Parathyroid adenoma (tissue), 2 donors: ENCODE data around the gene COMMD1.

Experiments
- H2AFZ ChIP-seq: fragments of 300-600 bp; sonication (generic); one replicate; pipeline ENCODE4 v1.7.0; 2017; ENCODE audit warnings: antibody characterized with exemption, mild to moderate bottlenecking
- H3K27ac ChIP-seq: fragments of 300-600 bp; sonication (generic); one replicate; pipeline ENCODE4 v1.7.0; 2017
- H3K27me3 ChIP-seq: fragments of 300-600 bp; sonication (generic); one replicate; pipeline ENCODE4 v1.7.0; 2017; ENCODE audit warnings: low read length; ENCODE audit not compliant: control insufficient read depth, insufficient read depth
- H3K36me3 ChIP-seq: fragments of 300-600 bp; sonication (generic); one replicate; pipeline ENCODE4 v1.7.0; 2017; ENCODE audit warnings: low read length; ENCODE audit not compliant: control insufficient read depth, insufficient read depth
- H3K4me1 ChIP-seq: fragments of 300-600 bp; sonication (generic); one replicate; pipeline ENCODE4 v1.7.0; 2017; ENCODE audit warnings: control low read depth
- H3K4me2 ChIP-seq: fragments of 300-600 bp; sonication (generic); one replicate; pipeline ENCODE4 v1.7.0; 2017; ENCODE audit warnings: low read length
- H3K4me3 ChIP-seq: fragments of 300-600 bp; sonication (generic); one replicate; pipeline ENCODE4 v1.7.0; 2017; ENCODE audit warnings: low read depth, low read length
- H3K79me2 ChIP-seq: fragments of 300-600 bp; sonication (generic); one replicate; pipeline ENCODE4 v1.7.0; 2017; ENCODE audit warnings: control low read depth
- H3K9ac ChIP-seq: fragments of 300-600 bp; sonication (generic); one replicate; pipeline ENCODE4 v1.7.0; 2017; ENCODE audit warnings: mild to moderate bottlenecking
- H3K9me3 ChIP-seq: fragments of 300-600 bp; sonication (generic); one replicate; pipeline ENCODE4 v1.7.0; 2017; ENCODE audit warnings: low read length; ENCODE audit not compliant: control insufficient read depth
- CTCF ChIP-seq: fragments of 300-600 bp; sonication (generic); IDR thresholded peaks from one replicate; pipeline ENCODE4 v1.7.0; 2017; ENCODE audit warnings: antibody characterized with exemption, mild to moderate bottlenecking
- donor health status: primary hyperparathyroidism.

The COMMD1 gene

GRCh38 chr2:62184512-62185230 is 279.2 kb downstream of the COMMD1 start:
- Histone ChIP-seq H3K4me3 (no peak overlapping the region), H3K9me3 (no peaks in the 10 kb centered on the region), H3K27me3 (no peaks in the 10 kb centered on the region), H3K79me2 (no peaks in the 10 kb centered on the region), H3K4me2 (no peak overlapping the region), H3K27ac (no peak overlapping the region), H3K36me3 (no peaks in the 10 kb centered on the region), H3K4me1 (no peaks in the 10 kb centered on the region), H3K9ac (no peak overlapping the region), H2AFZ (no peak overlapping the region)
- TF ChIP-seq CTCF: no peak
